Gastrocnemius medialis (tissue), 4 donors: ENCODE measurements around the gene SPATA7. TPM values are rescaled to one million over a fixed set of nuclear protein-coding genes. Genes with fewer than 3 reads are reported as not detected.
"Not testable (repeated sequence)": the region's sequence is repeated elsewhere in the genome, so short reads cannot be mapped to it uniquely, and the experiment has no call there.

Experiments used
- ATAC-seq, 2 donors: fragments of 150-250 bp; one replicate each; pipeline ENCODE4 v1.9.1; 2016
- DNase-seq, 2 donors: peaks; one replicate each; pipeline ENCODE4 v3.0.0-alpha.2; 2019
- H3K27ac ChIP-seq, 4 donors: fragments of 200-600 bp; sonication (generic); 1 replicate in 1 of 4; 2 replicates in 3 of 4; pipeline ENCODE4 v1.5.1; 2016 to 2018; ENCODE audit warnings: mild to moderate bottlenecking in 2 of 4, moderate library complexity in 1 of 4
- H3K27me3 ChIP-seq, 3 donors: fragments of 200-600 bp; sonication (generic) in 2 of 3; 1 replicate in 1 of 3; 2 replicates in 2 of 3; pipeline versions ENCODE4 v1.5.1 to v1.6.0; 2016 to 2019; ENCODE audit warnings: mild to moderate bottlenecking in 1 of 3, moderate library complexity in 1 of 3
- H3K36me3 ChIP-seq, 2 donors: fragments of 200-600 bp; sonication (generic) in 1 of 2; one replicate each; pipeline ENCODE4 v1.5.1; 2017 to 2018
- H3K4me1 ChIP-seq, 2 donors: fragments of 200-600 bp; sonication (generic) in 1 of 2; one replicate each; pipeline ENCODE4 v1.5.1; 2016 to 2017; ENCODE audit warnings: mild to moderate bottlenecking in 2 of 2
- H3K4me3 ChIP-seq, 4 donors: fragments of 200-600 bp; sonication (generic) in 3 of 4; 1 replicate in 1 of 4; 2 replicates in 3 of 4; pipeline ENCODE4 v1.5.1; 2016 to 2019; ENCODE audit warnings: mild to moderate bottlenecking in 2 of 4
- H3K9me3 ChIP-seq, 3 donors: fragments of 200-600 bp; sonication (generic) in 2 of 3; 1 replicate in 1 of 3; 2 replicates in 2 of 3; pipeline ENCODE4 v1.5.1; 2016 to 2019
- CTCF ChIP-seq, 5 experiments: fragments of 450-650 bp in 3 of 5; fragments of 200-600 bp in 2 of 5; sonication (generic) in 2 of 5; IDR thresholded peaks in 4 of 5; conservative IDR thresholded peaks in 1 of 5; 1 replicate in 4 of 5; 2 replicates in 1 of 5; pipeline ENCODE4 v1.5.1; 2016 to 2019; ENCODE audit warnings: antibody characterized with exemption in 5 of 5, mild to moderate bottlenecking in 3 of 5, moderate library complexity in 3 of 5
- POLR2A ChIP-seq, 2 donors: fragments of 450-650 bp; IDR thresholded peaks; one replicate each; pipeline ENCODE4 v1.6.1; 2017; ENCODE audit warnings: antibody characterized with exemption in 2 of 2, mild to moderate bottlenecking in 2 of 2, moderate library complexity in 2 of 2
- in situ Hi-C, 4 donors: fragments of 200-750 bp; cut with MboI; loops; one replicate each; pipeline versions ENCODE4 v1.15.0 to v1.8.0; 2017; ENCODE audit warnings: low sequenced_read_pairs in 4 of 4
- intact Hi-C: fragments of 100-400 bp; cut with DNase I; formaldehyde crosslinking; loops from one replicate; pipeline ENCODE4 v1.15.1; 2023; ENCODE audit warnings: low total_unique reads
- total RNA-seq, 4 donors: library from RNA; depleted of rRNA; stranded (reverse); fragments of >200 nt; gene quantifications; one replicate each; pipeline versions ENCODE4 v1.1.0 to v1.2.3, GENCODE V29; 2016

The SPATA7 gene
- total RNA-seq, 4 donors from 2014 or later, result 7.2 to 11.2 (median 10.1) TPM

DNA sequence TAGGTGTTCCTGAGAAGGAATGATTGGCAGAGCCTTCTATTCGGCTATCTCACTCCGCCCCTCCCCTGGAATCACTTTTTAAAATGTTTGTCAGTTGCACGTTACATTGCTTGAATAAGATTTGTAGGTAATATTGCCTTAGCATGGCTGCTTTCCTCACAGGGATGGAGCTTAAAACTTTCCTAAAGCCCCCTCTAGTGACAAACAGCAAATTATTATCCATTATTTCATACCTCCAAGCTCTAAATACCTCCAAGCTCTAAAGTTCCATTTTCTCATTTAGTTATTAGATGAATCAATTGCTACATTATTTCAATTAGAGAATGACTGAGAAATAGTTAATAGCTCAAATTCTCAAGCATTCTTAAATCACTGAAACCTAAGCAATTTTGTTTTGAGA, 5.1 kb upstream of the SPATA7 start:
- no peak for TF ChIP-seq POLR2A (IDR thresholded peaks at IDR 0.05)
- peak in 1 of 5 experiments; percentile 12 for TF ChIP-seq CTCF (IDR thresholded peaks at IDR 0.05 in 4 of 5, conservative IDR thresholded peaks at IDR 0.05 in 1 of 5)
- Histone ChIP-seq H3K27ac (no peak overlapping the region), H3K27me3 (no peaks in the 10 kb centered on the region), H3K36me3 (no peaks in the 10 kb centered on the region), H3K4me1 (peaks cover 0 to 5% of the 10 kb centered on the region in 2 donors), H3K4me3 (no peak overlapping the region), H3K9me3 (no peaks in the 10 kb centered on the region)
- in situ Hi-C loops, result loop anchor here in 1 of 4 donors (25.0 kb wide), 1 partner anchor 368 kb away; the partner anchor contains the start of gene GPR65
- no peak for DNase-seq
- ATAC-seq, result no peak
- intact Hi-C loops, result loop anchor here (10.0 kb wide), 2 partner anchors 174 to 1574 kb away; partner anchors contain the start of genes EFCAB11, PTPN21 and TDP1

GRCh38 chr14:88381634-88382033, 3.8 kb upstream of the SPATA7 start:
- in situ Hi-C loops (loop anchor here in 1 of 4 donors (25.0 kb wide), 1 partner anchor 369 kb away; the partner anchor contains the start of gene GPR65), intact Hi-C loops (loop anchor here (10.0 kb wide), 2 partner anchors 173 to 1573 kb away; partner anchors contain the start of genes EFCAB11, PTPN21 and TDP1)
- H3K27ac ChIP-seq, H3K36me3 ChIP-seq, H3K4me1 ChIP-seq, ATAC-seq, DNase-seq, H3K4me3 ChIP-seq, H3K9me3 ChIP-seq, H3K27me3 ChIP-seq: not testable (repeated sequence)

GRCh38 chr14:88384718-88385117, 739 bp upstream of the SPATA7 start:
- intact Hi-C loops, result loop anchor here (5.0 to 10.0 kb wide), 3 partner anchors 170 to 1570 kb away; partner anchors contain the start of genes EFCAB11, GALC, PTPN21 and TDP1
- in situ Hi-C loops, result loop anchor here in 1 of 4 donors (25.0 kb wide), 1 partner anchor 372 kb away; the partner anchor contains the start of gene GPR65
- Histone ChIP-seq H3K4me3 (peak overlapping the region; percentile 83 to 98 (median 91)), H3K9me3 (no peaks in the 10 kb centered on the region), H3K36me3 (no peaks in the 10 kb centered on the region), H3K4me1 (peaks cover 13% of the 10 kb centered on the region in 2 donors), H3K27ac (peak overlapping the region; percentile 71 to 82 (median 77)), H3K27me3 (no peaks in the 10 kb centered on the region)
- DNase-seq, result peak in 1 of 2 donors; percentile 14
- ATAC-seq, result no peak
- TF ChIP-seq POLR2A (IDR thresholded peaks at IDR 0.05) (no peak), CTCF (IDR thresholded peaks at IDR 0.05 in 4 of 5, conservative IDR thresholded peaks at IDR 0.05 in 1 of 5) (no peak)

GRCh38 chr14:88386256-88386794, 868 bp downstream of the SPATA7 start:
- in situ Hi-C loops (loop anchor here in 1 of 4 donors (25.0 kb wide), 1 partner anchor 374 kb away; the partner anchor contains the start of gene GPR65), intact Hi-C loops (loop anchor here (5.0 to 10.0 kb wide), 3 partner anchors 168 to 1568 kb away; partner anchors contain the start of genes EFCAB11, GALC, PTPN21 and TDP1)
- no peak for DNase-seq
- Histone ChIP-seq H3K36me3 (peaks cover 0 to under 1% of the 10 kb centered on the region in 2 donors), H3K27ac (peak overlapping the region; percentile 71 to 82 (median 77)), H3K4me1 (peaks cover 13% of the 10 kb centered on the region in 2 donors), H3K9me3 (no peaks in the 10 kb centered on the region), H3K4me3 (peak overlapping the region; percentile 83 to 98 (median 91)), H3K27me3 (no peaks in the 10 kb centered on the region)
- no peak for TF ChIP-seq CTCF (IDR thresholded peaks at IDR 0.05 in 4 of 5, conservative IDR thresholded peaks at IDR 0.05 in 1 of 5)
- TF ChIP-seq POLR2A (IDR thresholded peaks at IDR 0.05), result no peak
- no peak for ATAC-seq

GRCh38 chr14:88388741-88389282, 3.4 kb downstream of the SPATA7 start:
- Histone ChIP-seq H3K4me3 (no peak overlapping the region), H3K36me3 (peaks cover 0 to 4% of the 10 kb centered on the region in 2 donors), H3K27me3 (no peaks in the 10 kb centered on the region), H3K9me3 (no peaks in the 10 kb centered on the region), H3K4me1 (peaks cover 13% of the 10 kb centered on the region in 2 donors), H3K27ac (no peak overlapping the region)
- TF ChIP-seq POLR2A (IDR thresholded peaks at IDR 0.05), result no peak
- TF ChIP-seq CTCF (IDR thresholded peaks at IDR 0.05 in 4 of 5, conservative IDR thresholded peaks at IDR 0.05 in 1 of 5), result no peak
- in situ Hi-C loops, result loop anchor here in 1 of 4 donors (25.0 kb wide), 1 partner anchor 377 kb away; the partner anchor contains the start of gene GPR65
- ATAC-seq (no peak), DNase-seq (no peak)
- intact Hi-C loops, result loop anchor here (5.0 to 10.0 kb wide), 3 partner anchors 166 to 1566 kb away; partner anchors contain the start of genes EFCAB11, GALC, PTPN21 and TDP1
